GM10266 (cell line): ENCODE measurements around the gene C20orf202.
A peak's percentile ranks its signal among the peaks of the same experiment; 100 is the strongest.

ENCODE experiments used
- DNase-seq: peaks from one replicate; pipeline ENCODE4 v3.0.0; 2012; ENCODE audit errors: extremely low spot score
- CTCF ChIP-seq: IDR thresholded peaks from 2 replicates; pipeline ENCODE4 v1.5.1; 2012; ENCODE audit warnings: mild to moderate bottlenecking, low read depth; ENCODE audit not compliant: control insufficient read depth, insufficient read depth; ENCODE audit errors: missing control alignments

C20orf202 gene

GRCh38 chr20:1183153-1183552 is 20.1 kb upstream of the C20orf202 start:
- no peak for TF ChIP-seq CTCF
- no peak for DNase-seq

GRCh38 chr20:1184260-1184637 is 19.0 kb upstream of the C20orf202 start:
- no peak for TF ChIP-seq CTCF
- no peak for DNase-seq

GRCh38 chr20:1184638-1185315 is 18.5 kb upstream of the C20orf202 start, which contains the start of gene TMEM74B:
Gene TMEM74B (minus strand): TSS chr20:1184981. CDS start chr20:1183801, 1,180 bp downstream.
- peak; percentile 43 for DNase-seq
- TF ChIP-seq CTCF = no peak

- peak; percentile 45 for DNase-seq
- no peak for TF ChIP-seq CTCF
Observed at GRCh38 chr20:1185316-1185741, 17.9 kb upstream of the C20orf202 start.

GRCh38 chr20:1185790-1186334 is 17.4 kb upstream of the C20orf202 start:
- DNase-seq = peak; percentile 85

GRCh38 chr20:1186367-1186991 is 16.8 kb upstream of the C20orf202 start:
- no peak for DNase-seq
- no peak for TF ChIP-seq CTCF

More at GRCh38 chr20:1185790-1186334, 17.4 kb upstream of the C20orf202 start:
- TF ChIP-seq CTCF = peak; percentile 70
